K562 (cell line): ENCODE results near the gene MINDY3. TPM values are rescaled to one million over a fixed set of nuclear protein-coding genes. Genes with fewer than 3 reads are reported as not detected.

Source experiments
- ATAC-seq: fragments of 200-7000 bp; cut with Tn5 transposase; 3 replicates; pipeline ENCODE4 v1.9.1; 2020; ENCODE audit warnings: moderate library complexity
- BruUV-seq: library from RNA; stranded (reverse); fragments of 400-500 nt; replicated peaks from 2 replicates; lab custom pipeline; 2021; lab: Mats Ljungman, UMichigan
- CTCF ChIA-PET: fragments of 300-600 bp; formaldehyde crosslinking; extraction: SDS; loops from one replicate; lab custom pipeline; 2021; ENCODE audit warnings: low intra/inter-chr PET ratio; lab: Yijun Ruan, JAX
- POLR2A ChIA-PET: fragments of 300-600, 350-650 bp; sonication (Branson Sonifier 250); formaldehyde crosslinking; extraction: SDS; loops from one replicate; lab custom pipeline; 2021; ENCODE audit warnings: antibody characterized with exemption, inconsistent platforms; lab: Yijun Ruan, JAX
- DNase-seq, 4 experiments: peaks; one replicate each; pipeline versions ENCODE4 v3.0.0 to v3.0.0-alpha.2; 2011 to 2018; ENCODE audit warnings: low spot score in 3 of 4, mixed read lengths in 3 of 4; ENCODE audit errors: extremely low read depth in 1 of 4
- FAIRE-seq: peaks from 2 replicates; lab custom pipeline; 2011; peaks lifted over from hg19 to GRCh38; lab: Jason Lieb, UNC
- H2AFZ ChIP-seq: 2 replicates; pipeline ENCODE4 v1.6.0; 2011; ENCODE audit warnings: low read depth, low read length, control low read depth, inconsistent platforms
- H3K27ac ChIP-seq: fragments of 200-600 bp; 3 replicates; pipeline ENCODE4 v1.8.0; 2011; ENCODE audit warnings: low read depth, mild to moderate bottlenecking, control low read depth, inconsistent platforms, low read length, moderate library complexity, mixed read lengths; ENCODE audit errors: extremely low read depth
- H3K27me3 ChIP-seq, 2 experiments: fragments of 300-600 bp in 1 of 2; 2 replicates in 1 of 2; 3 replicates in 1 of 2; pipeline versions ENCODE4 v1.6.0 to v1.8.0; 2011; ENCODE audit warnings: inconsistent platforms in 2 of 2, low read length in 2 of 2, mild to moderate bottlenecking in 1 of 2, mixed read lengths in 1 of 2, moderate library complexity in 1 of 2; ENCODE audit not compliant: control insufficient read depth in 2 of 2, insufficient read depth in 2 of 2
- H3K36me3 ChIP-seq: fragments of 300-600 bp; 3 replicates; pipeline ENCODE4 v1.8.0; 2011; ENCODE audit warnings: mild to moderate bottlenecking, low read length, inconsistent platforms; ENCODE audit not compliant: control insufficient read depth, insufficient read depth
- H3K4me1 ChIP-seq, 2 experiments: fragments of 200-600 bp in 1 of 2; replicated peaks in 1 of 2; 2 replicates in 1 of 2; 3 replicates in 1 of 2; pipeline versions ENCODE4 v1.5.1 to v1.8.0; 2011; ENCODE audit warnings: inconsistent platforms in 2 of 2, low read length in 2 of 2, mild to moderate bottlenecking in 1 of 2, mixed read lengths in 1 of 2, moderate library complexity in 1 of 2; ENCODE audit not compliant: control insufficient read depth in 2 of 2, insufficient read depth in 2 of 2
- H3K4me2 ChIP-seq: 2 replicates; pipeline ENCODE4 v1.6.1; 2011; ENCODE audit warnings: low read length, control low read depth, inconsistent platforms, mixed read lengths; ENCODE audit not compliant: insufficient read depth
- H3K4me3 ChIP-seq: fragments of 200-600 bp; sonication (generic), shearing (Covaris generic); 2 replicates; pipeline ENCODE4 v1.5.1; 2016; ENCODE audit warnings: control low read depth, inconsistent platforms
- H3K79me2 ChIP-seq: fragments of 200-600 bp; 3 replicates; pipeline ENCODE4 v1.8.0; 2011; ENCODE audit warnings: low read length, inconsistent platforms; ENCODE audit not compliant: control insufficient read depth, insufficient read depth
- H3K9ac ChIP-seq, 2 experiments: 2 replicates each; pipeline versions ENCODE4 v1.6.0 to v1.6.1; 2011; ENCODE audit warnings: low read depth in 2 of 2, low read length in 2 of 2, control low read depth in 1 of 2, inconsistent platforms in 1 of 2, mild to moderate bottlenecking in 1 of 2, mixed read lengths in 1 of 2; ENCODE audit not compliant: insufficient read depth in 1 of 2
- H3K9me1 ChIP-seq: one replicate; pipeline ENCODE4 v1.6.0; 2011; ENCODE audit warnings: inconsistent platforms, mild to moderate bottlenecking, low read length, moderate library complexity; ENCODE audit not compliant: control insufficient read depth, insufficient read depth
- H3K9me3 ChIP-seq: replicated peaks from 2 replicates; pipeline ENCODE4 v1.5.1; 2011; ENCODE audit warnings: low read depth, low read length, inconsistent platforms; ENCODE audit not compliant: control insufficient read depth, insufficient read depth
- H4K20me1 ChIP-seq: replicated peaks from 2 replicates; pipeline ENCODE4 v1.6.1; 2011; ENCODE audit warnings: low read length, inconsistent platforms, mixed read lengths; ENCODE audit not compliant: control insufficient read depth, insufficient read depth
- CBFB ChIP-seq: sonication (generic); formaldehyde crosslinking; IDR thresholded peaks from 2 replicates; pipeline ENCODE4 v1.4.0; 2020; ENCODE audit warnings: mild to moderate bottlenecking, missing genetic modification reagents
- COPS2 ChIP-seq: fragments of 450-650 bp; conservative IDR thresholded peaks from 2 replicates; pipeline ENCODE4 v1.6.1; 2016; ENCODE audit warnings: mild to moderate bottlenecking, moderate library complexity
- CREB1 ChIP-seq, 2 experiments: sonication (generic) in 1 of 2; formaldehyde crosslinking in 1 of 2; IDR thresholded peaks; 2 replicates each; pipeline versions ENCODE4 v1.6.1 to v1.8.0; 2012 to 2022; ENCODE audit warnings: inconsistent platforms in 1 of 2, mild to moderate bottlenecking in 1 of 2, missing genetic modification reagents in 1 of 2, moderate library complexity in 1 of 2
- ELF1 ChIP-seq: fragments of 200-800 bp; sonication (Bioruptor generic); IDR thresholded peaks from 2 replicates; pipeline ENCODE4 v1.6.1; 2016; ENCODE audit warnings: missing genetic modification characterization, missing compliant biosample characterization
- HDAC2 ChIP-seq: fragments of 450-650 bp; IDR thresholded peaks from 2 replicates; pipeline ENCODE4 v1.6.1; 2016; ENCODE audit warnings: mild to moderate bottlenecking
- MCM2 ChIP-seq: fragments of 450-650 bp; IDR thresholded peaks from 2 replicates; pipeline ENCODE4 v1.6.1; 2017; ENCODE audit warnings: low read depth, mild to moderate bottlenecking
- MTF1 ChIP-seq: fragments of 250-450 bp; sonication (Bioruptor Pico); IDR thresholded peaks from 2 replicates; pipeline ENCODE4 v1.9.0; 2021; ENCODE audit warnings: moderate library complexity, mild to moderate bottlenecking, inconsistent platforms, borderline replicate concordance
- NBN ChIP-seq: fragments of 450-650 bp; IDR thresholded peaks from 2 replicates; pipeline ENCODE4 v1.6.1; 2016; ENCODE audit warnings: low read depth, mild to moderate bottlenecking
- NFXL1 ChIP-seq: fragments of 450-650 bp; formaldehyde crosslinking; IDR thresholded peaks from 2 replicates; pipeline ENCODE4 v1.4.0; 2021; ENCODE audit warnings: mild to moderate bottlenecking
- SMAD2 ChIP-seq: fragments of 150-350 bp; IDR thresholded peaks from 2 replicates; pipeline ENCODE4 v1.6.1; 2014; ENCODE audit warnings: low read depth, mild to moderate bottlenecking, low read length
- ZFPM2 ChIP-seq: fragments of 250-450 bp; sonication (Bioruptor Pico); IDR thresholded peaks from 2 replicates; pipeline ENCODE4 v1.5.1; 2022; ENCODE audit warnings: mild to moderate bottlenecking
- ZKSCAN1 ChIP-seq: fragments of 150-350 bp; IDR thresholded peaks from 2 replicates; pipeline ENCODE4 v1.6.1; 2016; ENCODE audit warnings: low read depth, low read length
- ZNF274 ChIP-seq: IDR thresholded peaks from 2 replicates; pipeline ENCODE4 v1.6.1; 2011; ENCODE audit warnings: low read depth, mild to moderate bottlenecking, low read length, moderate library complexity, borderline replicate concordance
- ZNF282 ChIP-seq: sonication (generic); formaldehyde crosslinking; IDR thresholded peaks from 2 replicates; pipeline ENCODE4 v1.8.1; 2023; ENCODE audit warnings: missing genetic modification reagents
- WGBS: fragments of 100-300 bp; shearing (Covaris generic); methylation state at CpG from one replicate; pipeline ENCODE4 v1.1.6; 2016; ENCODE audit warnings: low coverage, mixed read lengths; ENCODE audit not compliant: insufficient coverage; ENCODE audit errors: missing lambda C conversion rate; 5-methylcytosine and 5-hydroxymethylcytosine counted together
- in situ Hi-C: fragments of 300-500 bp; cut with MboI; formaldehyde crosslinking; loops from 4 replicates; pipeline ENCODE4 v1.15.0; 2018; ENCODE audit warnings: inconsistent platforms, mixed read lengths
- intact Hi-C: fragments of 100-400 bp; cut with micrococcal nuclease; formaldehyde crosslinking; loops from 2 replicates; pipeline ENCODE4 v1.14.2; 2022
- polyA plus RNA-seq, 8 experiments: library from polyadenylated mRNA; depleted of rRNA in 4 of 8; stranded (reverse) in 5 of 8; unstranded in 3 of 8; fragments of >200 nt; fragmentation: Nextera tagmentation in 2 of 8; fragmentation: Illumina TruSeq in 1 of 8; extraction: Ambion mirVana in 2 of 8; extraction: Trizol in 1 of 8; gene quantifications; 2 replicates each; pipeline versions ENCODE4 v1.2.1 to v1.2.3, GENCODE V29; 2011 to 2014; ENCODE audit warnings: inconsistent platforms in 1 of 8, missing spikeins in 1 of 8
- total RNA-seq, 7 experiments: library from RNA; depleted of rRNA in 6 of 7; stranded (reverse); fragments of >200 nt in 6 of 7; fragmentation: Illumina TruSeq in 2 of 7; extraction: Trizol in 2 of 7; gene quantifications; 2 replicates each; pipeline versions ENCODE4 v1.2.1 to v1.2.3, GENCODE V29; 2011 to 2021; ENCODE audit warnings: low replicate concordance in 1 of 7
- TF ChIP-seq, protein P1 (sequence below): fragments of 200-400 bp; formaldehyde crosslinking; IDR thresholded peaks from 2 replicates; pipeline ENCODE4 v1.6.1; 2017; ENCODE audit warnings: mild to moderate bottlenecking, low read depth, low read length, moderate library complexity
- TF ChIP-seq, protein P2 (sequence below): IDR thresholded peaks from 2 replicates; pipeline ENCODE4 v1.6.1; 2012; ENCODE audit warnings: low read depth, low read length, improper control_type of control experiment, borderline replicate concordance

The MINDY3 gene
- total and polyA plus RNA-seq, 9 of the 15 experiments (the other 6 are each of a cell fraction or from before 2014, with no cell fraction given) = 14.0 to 35.9 (median 23.6) TPM

DNA sequence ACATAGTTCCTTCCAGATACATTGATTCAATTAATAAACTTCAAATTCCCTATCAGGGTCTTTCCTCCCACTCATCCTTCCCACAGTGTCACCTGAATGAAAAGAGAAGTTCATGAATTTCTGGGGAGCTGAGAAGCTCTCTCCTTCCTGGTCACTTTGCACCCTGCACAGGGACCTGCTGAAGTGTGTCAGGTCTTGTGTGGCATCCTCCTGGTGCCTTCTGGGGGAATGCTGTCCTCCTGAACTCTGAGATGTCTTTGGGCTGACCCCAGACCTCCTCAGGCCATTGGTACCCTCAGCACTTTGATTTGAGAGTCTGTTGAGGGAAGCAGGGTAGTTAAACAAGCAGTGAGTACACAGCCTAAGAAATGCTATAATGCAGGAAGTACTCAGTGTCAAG is 101.0 kb downstream of the MINDY3 start (continued):
- TF ChIP-seq ZNF274 = no peak
- TF ChIP-seq, protein P1, sequence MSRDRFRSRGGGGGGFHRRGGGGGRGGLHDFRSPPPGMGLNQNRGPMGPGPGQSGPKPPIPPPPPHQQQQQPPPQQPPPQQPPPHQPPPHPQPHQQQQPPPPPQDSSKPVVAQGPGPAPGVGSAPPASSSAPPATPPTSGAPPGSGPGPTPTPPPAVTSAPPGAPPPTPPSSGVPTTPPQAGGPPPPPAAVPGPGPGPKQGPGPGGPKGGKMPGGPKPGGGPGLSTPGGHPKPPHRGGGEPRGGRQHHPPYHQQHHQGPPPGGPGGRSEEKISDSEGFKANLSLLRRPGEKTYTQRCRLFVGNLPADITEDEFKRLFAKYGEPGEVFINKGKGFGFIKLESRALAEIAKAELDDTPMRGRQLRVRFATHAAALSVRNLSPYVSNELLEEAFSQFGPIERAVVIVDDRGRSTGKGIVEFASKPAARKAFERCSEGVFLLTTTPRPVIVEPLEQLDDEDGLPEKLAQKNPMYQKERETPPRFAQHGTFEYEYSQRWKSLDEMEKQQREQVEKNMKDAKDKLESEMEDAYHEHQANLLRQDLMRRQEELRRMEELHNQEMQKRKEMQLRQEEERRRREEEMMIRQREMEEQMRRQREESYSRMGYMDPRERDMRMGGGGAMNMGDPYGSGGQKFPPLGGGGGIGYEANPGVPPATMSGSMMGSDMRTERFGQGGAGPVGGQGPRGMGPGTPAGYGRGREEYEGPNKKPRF = no peak
- no peak for TF ChIP-seq NFXL1
- no peak for TF ChIP-seq ZFPM2
- TF ChIP-seq ZNF282 (CRISPR knock-in tag) = no peak
- TF ChIP-seq MCM2 = no peak
- TF ChIP-seq NBN = no peak

DNA sequence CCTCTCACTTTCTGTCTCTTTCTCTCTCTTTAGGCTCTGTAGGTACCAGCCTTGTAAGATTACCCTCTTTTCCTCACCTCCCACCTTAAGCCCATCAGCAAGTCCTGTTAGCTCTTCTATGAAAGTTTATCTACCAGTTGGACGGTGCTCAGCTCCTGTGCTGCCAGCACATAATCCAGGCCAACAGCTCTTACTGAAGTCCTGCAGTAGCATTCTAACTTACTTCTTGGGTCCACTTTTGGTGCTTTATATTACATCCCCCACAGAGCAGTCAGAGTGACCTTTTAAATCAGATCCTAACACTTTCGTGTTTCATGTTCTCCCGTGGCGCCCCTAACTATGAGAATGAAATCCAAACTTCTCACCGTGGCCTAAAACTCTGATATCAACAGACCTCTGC is 101.7 kb downstream of the MINDY3 start:
- Histone ChIP-seq H2AFZ (no peak overlapping the region), H3K27me3 (0 out of 5 replicates have a peak, but pooled peaks cover 0 to 4% of the 10 kb centered on the region in 2 experiments), H3K9me1 (no peaks in the 10 kb centered on the region), H3K36me3 (no peaks in the 10 kb centered on the region), H3K79me2 (no peaks in the 10 kb centered on the region), H3K4me2 (no peak overlapping the region), H4K20me1 (no peaks in the 10 kb centered on the region), H3K9ac (no peak overlapping the region), H3K4me1 (no peaks in the 10 kb centered on the region), H3K9me3 (no peaks in the 10 kb centered on the region), H3K4me3 (no peak overlapping the region), H3K27ac (no peak overlapping the region)
- intact Hi-C loops (no loop called here), in situ Hi-C loops (no loop called here)
- POLR2A ChIA-PET = no interaction called here
- ATAC-seq (no peak), FAIRE-seq (no peak), DNase-seq (no peak)
- 25% methylated on average over 5 of the region's 5 CpGs for WGBS
- no TSS peak for BruUV-seq
- CTCF ChIA-PET = no interaction called here
- TF ChIP-seq SMAD2 (no peak), CBFB (CRISPR knock-in tag) (no peak), MTF1 (CRISPR knock-in tag) (no peak), COPS2 (no peak), ZKSCAN1 (no peak), ELF1 (tag) (no peak), HDAC2 (no peak), CREB1 (IDR thresholded peaks at IDR 0.05) (no peak), CREB1 (CRISPR knock-in tag; IDR thresholded peaks at IDR 0.05) (no peak)
- TF ChIP-seq, protein P2, sequence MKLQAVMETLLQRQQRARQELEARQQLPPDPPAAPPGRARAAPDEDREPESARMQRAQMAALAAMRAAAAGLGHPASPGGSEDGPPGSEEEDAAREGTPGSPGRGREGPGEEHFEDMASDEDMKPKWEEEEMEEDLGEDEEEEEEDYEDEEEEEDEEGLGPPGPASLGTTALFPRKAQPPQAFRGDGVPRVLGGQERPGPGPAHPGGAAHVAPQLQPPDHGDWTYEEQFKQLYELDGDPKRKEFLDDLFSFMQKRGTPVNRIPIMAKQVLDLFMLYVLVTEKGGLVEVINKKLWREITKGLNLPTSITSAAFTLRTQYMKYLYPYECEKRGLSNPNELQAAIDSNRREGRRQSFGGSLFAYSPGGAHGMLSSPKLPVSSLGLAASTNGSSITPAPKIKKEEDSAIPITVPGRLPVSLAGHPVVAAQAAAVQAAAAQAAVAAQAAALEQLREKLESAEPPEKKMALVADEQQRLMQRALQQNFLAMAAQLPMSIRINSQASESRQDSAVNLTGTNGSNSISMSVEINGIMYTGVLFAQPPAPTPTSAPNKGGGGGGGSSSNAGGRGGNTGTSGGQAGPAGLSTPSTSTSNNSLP = no peak
